ENCODE data around the gene ZG16B. TPM values are rescaled to one million over a fixed set of nuclear protein-coding genes. Genes with fewer than 3 reads are reported as not detected.

Gene ZG16B
- total RNA-seq, 1 experiment from 2014 or later = not detected

- Histone ChIP-seq H4K8ac (replicated peaks; ENCODE audit: insufficient read length, low read depth, low read length) (no peak overlapping the region), H2BK5ac (ENCODE audit: insufficient read length, low read length) (no peak overlapping the region), H3K27ac (ENCODE audit: insufficient read length, low read depth, low read length) (no peak overlapping the region), H4K20me1 (ENCODE audit: control insufficient read depth, insufficient read depth, insufficient read length) (no peaks in the 10 kb centered on the region), H3K23ac (ENCODE audit: insufficient read length, low read depth, low read length) (no peak overlapping the region), H2BK15ac (ENCODE audit: low read depth, low read length) (no peak overlapping the region), H3K27me3 (ENCODE audit: insufficient read depth, low read length) (no peaks in the 10 kb centered on the region), H3K4me2 (ENCODE audit: insufficient read depth, insufficient read length, low read length) (no peak overlapping the region), H3K79me2 (ENCODE audit: insufficient read depth, low read length) (no peaks in the 10 kb centered on the region), H3K79me1 (ENCODE audit: insufficient read depth, low read depth, low read length, poor library complexity, severe bottlenecking) (no peaks in the 10 kb centered on the region), H3K4me1 (ENCODE audit: insufficient read depth, low read length) (no peaks in the 10 kb centered on the region), H2BK120ac (ENCODE audit: low read depth, low read length, poor library complexity, severe bottlenecking) (no peak overlapping the region), H2BK12ac (ENCODE audit: insufficient read length, low read depth, low read length) (no peak overlapping the region), H2BK20ac (ENCODE audit: low read depth, low read length, poor library complexity, severe bottlenecking) (no peak overlapping the region), H3K4ac (ENCODE audit: low read depth, low read length) (no peak overlapping the region), H3K14ac (ENCODE audit: insufficient read depth, low read length) (no peak overlapping the region), H3K18ac (ENCODE audit: insufficient read length, low read depth, low read length) (no peak overlapping the region), H2AFZ (ENCODE audit: low read length) (no peak overlapping the region), H3K23me2 (ENCODE audit: insufficient read length, low read depth, low read length, poor library complexity, severe bottlenecking) (no peaks in the 10 kb centered on the region), H3K9me3 (ENCODE audit: control insufficient read depth, low read depth, low read length) (no peaks in the 10 kb centered on the region), H3K56ac (ENCODE audit: insufficient read length, low read depth, low read length) (no peak overlapping the region), H4K91ac (ENCODE audit: insufficient read length, low read depth, low read length) (no peak overlapping the region), H3K9ac (ENCODE audit: extremely low read depth, insufficient read length, low read length) (no peak overlapping the region), H3T11ph (ENCODE audit: low read length) (no peak overlapping the region), H4K5ac (ENCODE audit: insufficient read length, low read depth, low read length) (no peak overlapping the region), H2AK5ac (ENCODE audit: insufficient read length, low read length) (no peak overlapping the region)
- TF ChIP-seq CTCF (conservative IDR thresholded peaks at IDR 0.05) = no peak
- WGBS (ENCODE audit: extremely low coverage, insufficient read length, low lambda C conversion rate) = no CpG with 5 or more reads among the region's 20 CpGs
- no peak for DNase-seq
- Mint-ChIP-seq H3K27ac (no peak overlapping the region; a peak in 1 of 7 replicates), H3K27me3 (ENCODE audit: low read depth) (peaks cover 14% of the 10 kb centered on the region), H3K36me3 (ENCODE audit: insufficient read depth in 1 of 3, low read depth in 3 of 3) (no peaks in the 10 kb centered on the region), H3K4me3 (no peak overlapping the region), H3K4me1 (peaks cover 7% of the 10 kb centered on the region in 2 experiments; a peak in 3 of 4 replicates), H3K9me3 (no peaks in the 10 kb centered on the region)
Measured at GRCh38 chr16:2814551-2815298, 15.4 kb upstream of the ZG16B start.

All from H9 (cell line).